ENCODE measurements around the gene ARMH1.

GRCh38 chr1:44660176-44660575 lies 14.3 kb upstream of the ARMH1 start:
- TF ChIP-seq CTCF (IDR thresholded peaks at IDR 0.05): no peak
- no peak for TF ChIP-seq POLR2A (IDR thresholded peaks at IDR 0.05)

Data from ovary (tissue), 3 donors.